H1 (cell line): ENCODE measurements around the gene FAM98C. TPM values are rescaled to one million over a fixed set of nuclear protein-coding genes. Genes with fewer than 3 reads are reported as not detected.

ENCODE experiments used
- CTBP2 ChIP-seq: IDR thresholded peaks from 2 replicates; pipeline ENCODE4 v1.7.0; 2011; ENCODE audit warnings: borderline replicate concordance, mild to moderate bottlenecking, moderate library complexity, mixed read lengths, low read length; ENCODE audit not compliant: insufficient read depth, insufficient read length
- GTF2F1 ChIP-seq: IDR thresholded peaks from 2 replicates; pipeline ENCODE4 v1.6.1; 2012; ENCODE audit warnings: low read depth, low read length, improper control_type of control experiment, borderline replicate concordance
- KDM5A ChIP-seq: fragments of 200-600 bp; IDR thresholded peaks from 2 replicates; pipeline ENCODE4 v1.7.1; 2012; ENCODE audit warnings: mild to moderate bottlenecking, low read length, inconsistent platforms, mixed read lengths
- POLR2AphosphoS5 ChIP-seq: IDR thresholded peaks from 2 replicates; pipeline ENCODE4 v1.6.1; 2011; ENCODE audit warnings: low read depth, low read length
- RBBP5 ChIP-seq: IDR thresholded peaks from 2 replicates; pipeline ENCODE4 v1.7.1; 2012; ENCODE audit warnings: low read depth, mild to moderate bottlenecking, inconsistent platforms, low read length, moderate library complexity, borderline replicate concordance
- SIN3A ChIP-seq, 2 experiments: IDR thresholded peaks in 1 of 2; conservative IDR thresholded peaks in 1 of 2; 2 replicates each; pipeline ENCODE4 v1.6.1; 2011 to 2012; ENCODE audit warnings: low read length in 2 of 2, improper control_type of control experiment in 1 of 2, low read depth in 1 of 2, mild to moderate bottlenecking in 1 of 2
- SIRT6 ChIP-seq: IDR thresholded peaks from one replicate; pipeline ENCODE4 v1.7.1; 2012; ENCODE audit warnings: low read length, inconsistent platforms
- TCF12 ChIP-seq: IDR thresholded peaks from 2 replicates; pipeline ENCODE4 v1.6.1; 2011; ENCODE audit warnings: low read depth, mild to moderate bottlenecking, low read length
- polyA plus RNA-seq, 7 experiments: library from polyadenylated mRNA; depleted of rRNA in 3 of 7; stranded (reverse) in 5 of 7; unstranded in 2 of 7; fragments of >200 nt in 5 of 7; fragments of 200-250 nt in 2 of 7; gene quantifications; 1 replicate in 5 of 7; 2 replicates in 1 of 7; 4 replicates in 1 of 7; pipeline versions ENCODE4 v1.2.1 to v1.2.3, GENCODE V29; 2011 to 2013; ENCODE audit warnings: missing spikeins in 2 of 7, mixed read lengths in 2 of 7
- total RNA-seq: library from RNA; stranded (reverse); fragmentation: NEBNext Ultra II Directional; extraction: Animal tissue kit (Norgen Biotek cat#: 25700); gene quantifications from 2 replicates; pipeline ENCODE4 v1.2.1, GENCODE V29; 2021

Gene FAM98C
- total and polyA plus RNA-seq, 2 of the 8 experiments (the other 6 are each of a cell fraction or from before 2014, with no cell fraction given) = 6.1 to 9.4 TPM

DNA sequence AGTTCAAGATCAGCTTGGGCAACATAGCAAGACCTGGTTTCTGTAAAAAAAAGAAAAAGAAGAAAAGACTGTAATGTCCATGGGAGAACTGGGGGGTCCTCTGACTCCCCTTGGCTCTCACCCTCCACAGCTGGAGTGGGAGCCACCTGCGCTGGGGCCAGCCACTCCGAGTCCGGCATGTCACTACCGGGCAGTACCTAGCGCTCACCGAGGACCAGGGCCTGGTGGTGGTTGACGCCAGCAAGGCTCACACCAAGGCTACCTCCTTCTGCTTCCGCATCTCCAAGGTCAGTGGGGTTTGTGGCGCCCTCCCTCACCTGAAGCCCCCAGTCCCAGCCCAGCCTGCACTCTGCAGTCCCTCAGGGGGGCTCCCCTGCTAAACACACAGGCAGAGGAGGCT lies 45.3 kb downstream of the FAM98C start (continued):
- TF ChIP-seq POLR2AphosphoS5 (no peak), SIN3A (conservative IDR thresholded peaks at IDR 0.05 in 1 of 2, IDR thresholded peaks at IDR 0.05 in 1 of 2; ENCODE audit: low read depth in 1 of 2, low read length in 2 of 2) (no peak), SIRT6 (no peak), GTF2F1 (no peak), CTBP2 (no peak), KDM5A (no peak), RBBP5 (no peak), TCF12 (no peak)
